HG03139 (cell line): ENCODE data around the gene TXLNG.
"Not testable (repeated sequence)": the region's sequence is repeated elsewhere in the genome, so short reads cannot be mapped to it uniquely, and the experiment has no call there.

Experiments used
- ATAC-seq: cut with Tn5 transposase; IDR thresholded peaks from one replicate; pipeline ENCODE4 v1.9.1; 2021; ENCODE audit not compliant: unreplicated experiment

Gene TXLNG

GRCh38 chrX:16786139-16786790 lies at the start of gene TXLNG:
TSS of gene TXLNG (plus strand) at chrX:16786466. CDS start at chrX:16786488, 22 bp downstream.
- peak; percentile 99 for ATAC-seq

- ATAC-seq = no peak
Observed at GRCh38 chrX:16737024-16737423, 49.2 kb upstream of the TXLNG start.

GRCh38 chrX:16739574-16739973 lies 46.7 kb upstream of the TXLNG start:
- ATAC-seq = no peak

GRCh38 chrX:16743604-16744325 lies 42.5 kb upstream of the TXLNG start:
- no peak for ATAC-seq

GRCh38 chrX:16745102-16745501 lies 41.2 kb upstream of the TXLNG start:
- ATAC-seq = no peak

- no peak for ATAC-seq
Observed at GRCh38 chrX:16745659-16746058, 40.6 kb upstream of the TXLNG start.

GRCh38 chrX:16748425-16748824 lies 37.8 kb upstream of the TXLNG start:
- ATAC-seq = no peak

GRCh38 chrX:16750136-16750535 lies 36.1 kb upstream of the TXLNG start:
- ATAC-seq = no peak

- no peak for ATAC-seq
Observed at GRCh38 chrX:16754019-16754418, 32.2 kb upstream of the TXLNG start.

GRCh38 chrX:16756724-16757123 lies 29.5 kb upstream of the TXLNG start:
- no peak for ATAC-seq

GRCh38 chrX:16761500-16761899 lies 24.8 kb upstream of the TXLNG start:
- ATAC-seq = not testable (repeated sequence)

GRCh38 chrX:16762579-16762978 lies 23.7 kb upstream of the TXLNG start:
- ATAC-seq = no peak

GRCh38 chrX:16765594-16765993 lies 20.7 kb upstream of the TXLNG start:
- ATAC-seq = no peak

GRCh38 chrX:16770970-16771482 lies 15.2 kb upstream of the TXLNG start:
- no peak for ATAC-seq

GRCh38 chrX:16771483-16772398 lies 14.5 kb upstream of the TXLNG start:
- ATAC-seq = no peak

- no peak for ATAC-seq
Observed at GRCh38 chrX:16772460-16772859, 13.8 kb upstream of the TXLNG start.

GRCh38 chrX:16774746-16775145 lies 11.5 kb upstream of the TXLNG start:
- ATAC-seq = no peak

GRCh38 chrX:16778545-16778944 lies 7.7 kb upstream of the TXLNG start:
- ATAC-seq = no peak

- no peak for ATAC-seq
Observed at GRCh38 chrX:16778993-16779392, 7.3 kb upstream of the TXLNG start.

- ATAC-seq = not testable (repeated sequence)
Observed at GRCh38 chrX:16779815-16780214, 6.5 kb upstream of the TXLNG start.

- ATAC-seq = no peak
Observed at GRCh38 chrX:16783452-16783851, 2.8 kb upstream of the TXLNG start.
